GM19023 (cell line): ENCODE data around the gene LNPK.
"Not testable (repeated sequence)": the region's sequence is repeated elsewhere in the genome, so short reads cannot be mapped to it uniquely, and the experiment has no call there.

ENCODE experiments used
- ATAC-seq: cut with Tn5 transposase; IDR thresholded peaks from one replicate; pipeline ENCODE4 v1.9.1; 2021; ENCODE audit warnings: mild to moderate bottlenecking, moderate library complexity; ENCODE audit not compliant: unreplicated experiment

Gene LNPK

DNA sequence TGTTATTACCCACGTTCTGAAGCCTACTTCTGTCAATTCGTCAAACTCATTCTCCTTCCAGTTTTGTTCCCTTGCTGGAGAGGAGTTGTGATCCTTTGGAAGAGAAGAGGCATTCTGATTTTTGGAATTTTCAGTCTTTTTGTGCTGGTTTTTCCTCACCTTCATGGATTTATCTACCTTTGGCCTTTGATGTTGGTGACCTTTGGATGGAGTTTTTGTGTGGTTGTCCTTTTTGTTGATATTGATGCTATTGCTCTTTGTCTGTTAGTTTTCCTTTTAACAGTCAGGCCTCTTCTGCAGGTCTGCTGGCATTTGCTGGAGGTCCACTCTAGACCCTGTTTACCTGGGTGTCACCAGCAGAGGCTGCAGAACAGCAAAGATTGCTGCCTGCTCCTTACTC is 88.8 kb downstream of the LNPK start:
- ATAC-seq: not testable (repeated sequence)

DNA sequence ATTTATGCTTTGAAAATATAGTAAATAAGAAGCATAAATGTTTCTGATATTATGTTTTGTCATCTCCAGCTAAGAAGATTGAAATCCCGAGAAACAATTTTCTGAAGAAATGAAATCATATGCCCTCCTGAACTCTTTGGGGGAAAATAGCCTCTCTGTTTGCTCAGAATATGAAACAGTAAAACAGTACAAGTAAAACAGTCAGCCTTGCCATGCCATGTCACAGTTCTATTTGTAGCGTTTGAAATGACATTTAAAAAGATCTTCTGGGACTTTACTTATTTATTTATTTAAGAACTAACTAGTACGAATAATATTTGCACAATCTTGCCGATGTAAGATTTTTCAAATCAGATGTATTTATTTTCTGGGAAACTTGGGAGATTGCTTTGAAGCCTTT is 98.0 kb downstream of the LNPK start:
- no peak for ATAC-seq

DNA sequence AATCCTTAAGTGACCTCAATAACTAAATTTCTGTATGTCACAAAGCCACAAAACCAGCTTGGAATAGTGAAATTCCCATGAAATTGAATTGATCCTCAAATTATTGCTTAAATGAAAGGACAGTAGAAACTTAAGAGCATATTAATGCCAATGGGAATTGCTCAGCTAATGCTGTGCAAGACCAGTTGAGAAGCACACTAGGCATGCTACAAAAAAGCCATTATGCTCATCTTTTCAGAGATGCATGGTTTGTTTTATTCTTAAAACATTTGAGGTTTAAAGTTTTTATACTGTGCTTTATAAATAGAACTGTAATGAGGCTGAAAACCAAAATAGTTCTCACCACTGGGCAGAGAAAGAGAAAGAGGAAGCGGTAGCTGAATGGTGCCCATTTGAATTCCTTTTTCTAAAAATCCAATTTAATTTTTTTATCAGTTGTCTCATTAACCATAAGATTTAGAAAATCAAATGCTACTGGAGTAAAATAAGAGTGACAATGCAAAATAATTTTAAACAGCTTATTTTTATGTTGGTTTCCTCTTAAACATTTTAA is 98.6 kb downstream of the LNPK start:
- ATAC-seq: no peak

DNA sequence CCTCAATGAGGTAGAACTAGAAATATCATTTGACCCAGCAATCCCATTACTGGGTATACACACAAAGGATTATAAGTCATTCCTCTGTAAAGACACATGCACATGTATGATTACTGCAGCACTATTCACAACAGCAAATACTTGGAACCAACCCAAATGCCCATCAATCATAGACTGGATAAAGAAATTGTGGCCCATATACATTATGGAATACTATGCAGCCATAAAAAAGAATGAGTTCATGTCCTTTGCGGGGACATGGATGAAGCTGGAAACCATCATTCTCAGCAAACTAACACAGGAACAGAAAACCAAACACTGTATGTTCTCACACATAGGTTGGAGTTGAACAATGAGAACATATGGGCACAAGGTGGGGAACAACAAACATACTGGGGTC is 106.1 kb downstream of the LNPK start:
- not testable (repeated sequence) for ATAC-seq

DNA sequence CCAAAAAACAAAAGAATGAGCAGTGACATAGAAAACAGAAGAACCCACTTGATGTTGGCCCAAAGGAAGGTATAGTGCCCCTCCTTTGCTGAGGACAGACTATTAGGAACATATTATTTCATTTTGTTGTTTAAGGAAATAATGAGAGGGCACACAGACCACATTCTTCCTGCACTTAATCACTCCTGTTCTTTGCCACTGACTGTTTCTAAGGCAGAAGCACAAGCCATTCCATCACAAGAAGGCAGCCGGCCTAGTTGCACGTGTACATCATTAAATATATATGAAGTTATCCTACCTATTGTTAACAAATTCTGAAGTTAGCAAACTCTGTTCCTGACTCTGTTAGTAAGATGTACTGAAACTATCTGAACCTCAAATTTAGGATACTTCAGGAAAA is 110.0 kb downstream of the LNPK start:
- ATAC-seq: no peak

DNA sequence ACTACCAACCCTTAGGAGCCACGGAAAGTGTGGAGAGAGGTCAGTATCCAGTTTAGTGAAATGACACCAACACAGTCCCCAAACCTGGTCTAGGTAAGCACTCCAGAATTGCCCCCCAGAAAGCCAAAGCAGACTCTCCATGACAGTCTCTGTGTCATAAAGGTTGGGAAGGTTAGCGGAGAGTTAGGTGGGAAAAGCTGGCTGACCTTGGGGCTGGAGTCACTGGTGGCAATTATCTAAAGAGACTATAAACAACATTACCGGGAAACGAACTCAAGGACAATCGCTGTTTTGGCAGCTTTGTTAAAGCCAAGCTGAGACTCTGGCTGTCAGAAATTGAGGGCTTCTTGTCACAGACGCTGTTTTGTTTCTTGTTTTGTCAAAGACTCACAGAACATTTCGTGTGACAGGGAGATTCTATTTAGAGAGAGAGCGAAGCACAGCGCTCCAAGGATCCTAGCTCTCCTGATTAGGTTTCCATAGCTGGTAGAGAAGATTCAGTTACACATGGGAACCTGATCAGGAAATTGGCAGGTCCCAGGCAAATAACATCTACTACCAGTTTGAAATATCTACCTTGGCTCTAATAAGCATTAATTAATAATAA is 111.3 kb downstream of the LNPK start:
- no peak for ATAC-seq

DNA sequence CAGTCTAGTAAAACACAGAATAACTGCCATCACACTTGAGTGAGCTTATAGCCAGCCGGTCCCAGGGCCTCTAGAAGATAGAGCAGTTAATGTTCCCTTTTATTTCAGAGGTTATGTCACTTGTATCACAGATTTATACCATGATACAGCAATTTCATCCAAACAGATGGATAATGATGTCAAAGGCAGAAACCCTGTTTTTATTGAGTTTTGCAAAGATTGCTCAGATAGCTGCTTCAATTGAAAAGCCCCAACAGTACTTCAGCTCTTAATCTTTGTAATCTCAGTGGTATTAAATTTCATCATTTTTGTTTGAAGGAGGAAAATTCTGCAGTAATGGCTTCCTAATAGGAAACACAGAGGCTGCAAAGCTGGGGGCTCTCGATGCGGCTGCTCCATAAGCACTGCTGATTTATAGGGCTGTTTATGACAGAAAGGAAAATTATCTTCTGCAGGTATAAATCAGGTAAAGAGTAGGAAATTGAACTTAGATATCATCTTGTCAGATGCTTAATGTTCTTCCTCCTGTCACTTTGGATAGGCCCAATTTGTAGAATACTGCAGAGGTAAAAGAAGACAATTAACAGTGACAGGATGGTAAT is 112.3 kb downstream of the LNPK start:
- ATAC-seq: no peak

DNA sequence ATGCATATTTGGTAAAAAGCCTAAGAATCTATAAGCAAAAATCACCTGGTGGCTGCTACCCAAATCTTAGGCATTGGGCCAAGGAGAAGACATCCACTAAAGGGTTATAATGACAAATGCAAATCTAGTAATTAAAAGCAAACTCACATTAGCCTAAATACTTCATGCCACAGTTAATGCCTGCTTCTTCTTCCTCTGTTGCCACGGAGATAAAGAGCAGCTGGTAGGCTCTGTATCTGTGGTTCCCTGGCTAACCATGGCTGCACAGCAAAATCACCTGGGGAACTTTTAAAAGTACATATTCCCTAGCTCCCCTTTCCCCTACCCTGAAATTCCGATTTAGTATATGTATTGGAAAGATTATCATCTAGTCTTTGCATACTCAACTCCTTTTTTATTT is 114.3 kb downstream of the LNPK start:
- no peak for ATAC-seq

DNA sequence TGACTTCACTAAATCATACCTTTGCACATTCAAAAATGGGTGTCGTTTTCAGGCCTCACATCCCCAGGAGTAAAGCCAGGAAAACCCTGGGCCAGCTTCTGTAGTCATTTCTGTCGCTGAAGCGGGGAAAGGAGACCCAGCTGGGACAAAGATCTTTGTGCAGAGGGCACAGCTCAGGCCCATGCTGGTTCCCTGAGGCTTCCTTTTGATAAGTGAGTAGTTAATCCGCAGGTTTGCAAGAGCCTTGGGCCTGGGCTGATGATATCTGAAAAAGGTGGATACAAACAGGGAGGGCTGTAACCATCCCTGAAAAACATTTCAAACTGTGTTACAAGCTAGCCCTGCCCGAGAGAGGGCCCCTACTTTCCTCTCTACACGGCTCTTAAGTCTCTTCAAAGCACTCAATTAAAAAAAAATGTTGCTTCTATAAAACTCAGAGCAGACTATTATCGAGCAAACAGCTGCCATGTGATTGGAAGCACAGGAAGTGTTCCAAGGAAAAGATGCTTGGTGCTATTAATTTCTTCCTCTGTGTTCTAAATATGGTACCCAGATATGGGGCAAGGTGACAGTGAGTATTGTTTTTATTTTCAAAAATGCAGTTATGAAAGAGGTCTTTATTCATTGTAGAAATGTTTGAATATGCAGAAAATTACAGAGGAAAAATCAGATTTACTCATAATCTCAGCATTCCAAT is 117.2 kb downstream of the LNPK start:
- no peak for ATAC-seq

DNA sequence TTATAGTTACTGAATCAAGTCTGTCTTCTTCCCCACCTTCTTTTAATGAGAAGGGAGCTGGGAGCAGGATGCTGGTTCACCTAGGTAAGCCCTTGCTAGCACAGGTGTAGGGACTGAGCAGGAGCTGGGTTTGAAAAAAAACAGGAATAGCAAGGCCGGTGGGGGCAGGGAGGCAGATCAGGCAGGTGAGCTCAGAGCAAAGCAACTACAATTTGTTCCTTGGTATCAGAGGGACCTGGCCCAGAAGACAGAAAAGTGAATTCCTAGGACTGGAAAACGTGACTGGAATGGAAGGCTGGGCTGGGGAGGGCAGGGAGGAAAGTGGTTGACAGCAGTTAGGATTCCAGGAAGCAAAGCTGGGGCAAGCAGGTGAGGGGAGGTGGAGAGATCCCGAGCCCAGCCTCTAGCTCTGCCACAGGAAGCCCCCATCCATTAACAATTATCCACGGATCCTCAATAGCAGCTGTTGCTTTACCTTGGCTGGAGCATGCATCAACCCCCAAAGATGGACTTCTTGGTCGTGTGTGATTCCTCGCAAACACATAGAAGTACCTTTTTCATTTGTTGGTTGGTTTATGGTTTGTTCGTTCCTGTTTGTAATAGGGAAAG is 118.4 kb downstream of the LNPK start:
- no peak for ATAC-seq

DNA sequence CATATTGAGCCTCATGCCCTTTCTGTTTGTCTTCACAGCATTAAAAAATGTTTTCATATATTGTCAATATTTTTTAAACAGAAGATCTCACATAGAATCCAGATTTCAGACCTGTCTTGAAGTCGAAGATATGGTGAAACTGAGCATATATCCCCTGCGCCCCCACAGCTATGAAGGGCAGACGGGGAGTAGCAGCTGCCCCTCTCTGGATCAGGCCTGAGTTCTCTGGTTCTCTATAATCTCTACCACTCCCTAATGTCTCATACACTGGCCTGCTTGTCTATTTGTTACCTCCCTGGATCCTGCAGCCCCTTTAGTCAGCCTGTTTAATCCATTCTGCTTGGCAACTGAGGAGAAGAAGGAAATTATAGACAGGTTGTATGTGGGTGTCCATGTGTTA is 122.4 kb downstream of the LNPK start:
- ATAC-seq: no peak

DNA sequence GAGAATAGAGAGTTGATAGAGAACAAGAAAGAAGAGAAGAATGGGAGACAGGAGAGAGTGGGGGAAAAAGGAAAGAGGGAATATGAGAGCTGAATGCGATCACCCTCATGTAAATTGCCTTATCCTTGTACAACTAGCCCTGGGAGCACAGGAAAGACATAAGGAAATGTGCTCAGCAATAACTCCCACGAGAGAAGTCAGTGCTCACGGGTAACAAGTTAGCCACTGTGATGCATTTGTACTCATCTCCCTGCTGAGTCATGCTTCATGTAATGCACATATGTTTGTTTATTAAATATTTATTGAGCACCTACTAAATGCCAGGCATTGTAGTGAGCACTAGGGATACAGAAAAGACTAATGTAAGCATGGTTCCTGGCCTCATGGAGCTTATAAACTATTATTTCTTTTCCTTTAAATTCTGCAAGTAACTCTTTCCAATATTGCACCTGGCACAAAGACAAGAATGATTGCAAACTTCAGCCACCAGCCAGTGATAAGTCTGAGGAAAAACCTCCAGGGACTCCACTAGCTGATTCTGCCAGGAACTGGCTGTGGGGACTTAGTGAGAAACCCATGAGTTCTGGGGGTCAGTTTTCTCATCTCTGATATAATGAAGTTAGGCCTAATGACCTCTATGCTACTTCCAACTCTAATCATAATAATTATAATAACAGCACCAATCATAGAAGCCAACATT is 124.1 kb downstream of the LNPK start:
- ATAC-seq: no peak

DNA sequence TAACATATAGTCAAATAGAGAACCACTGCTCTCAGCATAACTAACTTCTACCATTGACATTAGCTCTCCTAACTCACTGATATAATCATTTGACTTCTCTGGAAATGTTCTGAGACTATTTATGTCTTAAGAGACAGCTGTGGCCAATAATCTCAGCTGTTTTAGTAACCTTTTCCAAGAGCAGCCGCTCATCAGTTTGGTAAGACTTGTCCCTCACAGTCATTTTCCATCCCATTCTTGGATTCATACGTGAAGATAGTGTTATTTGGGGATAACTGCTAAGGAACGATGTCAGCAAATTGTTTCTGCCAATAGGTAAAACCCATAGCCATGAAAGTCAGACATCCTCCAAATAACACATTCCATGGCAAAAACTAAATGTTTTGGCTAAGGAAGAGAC is 127.8 kb downstream of the LNPK start:
- no peak for ATAC-seq
